OCI-LY3 (cell line): Measurements from ENCODE around the gene ASF1A.
A peak's percentile ranks its signal among the peaks of the same experiment; 100 is the strongest.

Experiments used
- H2AFZ ChIP-seq: fragments of 200-600, 300-600 bp; shearing (Covaris generic); 2 replicates; pipeline ENCODE4 v1.6.0; 2014; ENCODE audit warnings: antibody characterized with exemption, low read depth, low read length
- H3K27ac ChIP-seq: fragments of 200-600, 300-600 bp; sonication (generic); 2 replicates; pipeline ENCODE4 v1.5.1; 2014; ENCODE audit warnings: mild to moderate bottlenecking, low read length, moderate library complexity, mixed read lengths
- H3K27me3 ChIP-seq: fragments of 200-600, 300-600 bp; sonication (generic); 2 replicates; pipeline ENCODE4 v1.6.1; 2014; ENCODE audit warnings: low read depth, low read length, mixed read lengths
- H3K36me3 ChIP-seq: fragments of 200-600, 300-600 bp; sonication (generic); replicated peaks from 2 replicates; pipeline ENCODE3; 2014; ENCODE audit warnings: low read depth, low read length, mixed read lengths
- H3K4me1 ChIP-seq: fragments of 300-600, 200-600 bp; sonication (generic); 2 replicates; pipeline ENCODE4 v1.6.1; 2014; ENCODE audit warnings: low read length, mixed read lengths
- H3K4me2 ChIP-seq: fragments of 200-600, 300-600 bp; sonication (generic); 2 replicates; pipeline ENCODE4 v1.6.1; 2014; ENCODE audit warnings: low read length, mixed read lengths
- H3K4me3 ChIP-seq: fragments of 300-600, 200-600 bp; sonication (generic); 2 replicates; pipeline ENCODE4 v1.5.1; 2014; ENCODE audit warnings: antibody characterized with exemption, mild to moderate bottlenecking, low read length, moderate library complexity
- H3K79me2 ChIP-seq: fragments of 300-600, 200-600 bp; shearing (Covaris generic); 2 replicates; pipeline ENCODE4 v1.6.1; 2014; ENCODE audit warnings: mild to moderate bottlenecking, low read length, mixed read lengths
- H3K9ac ChIP-seq: fragments of 300-600, 200-600 bp; shearing (Covaris generic); 2 replicates; pipeline ENCODE4 v1.6.0; 2014; ENCODE audit warnings: mild to moderate bottlenecking, low read length, moderate library complexity
- H3K9me3 ChIP-seq: fragments of 200-600, 300-600 bp; shearing (Covaris generic); 2 replicates; pipeline ENCODE4 v1.6.1; 2014; ENCODE audit warnings: low read length, mixed read lengths; ENCODE audit not compliant: insufficient read depth
- H4K20me1 ChIP-seq: fragments of 200-600, 300-600 bp; sonication (generic); 2 replicates; pipeline ENCODE4 v1.6.1; 2016; ENCODE audit warnings: low read length, mixed read lengths; ENCODE audit not compliant: insufficient read depth
- CTCF ChIP-seq: fragments of 200-600, 300-600 bp; sonication (generic); IDR thresholded peaks from 2 replicates; pipeline ENCODE4 v1.5.1; 2014; ENCODE audit warnings: antibody characterized with exemption, low read length, low read depth
- EZH2phosphoT487 ChIP-seq: fragments of 200-600 bp; shearing (Covaris generic); IDR thresholded peaks from 2 replicates; pipeline ENCODE4 v1.6.1; 2018; ENCODE audit warnings: antibody characterized with exemption, mixed run types, low read depth

The ASF1A gene

GRCh38 chr6:118896339-118897136 is 2.6 kb downstream of the ASF1A start:
- Histone ChIP-seq H3K9ac (peak overlapping the region; percentile 92), H3K79me2 (peaks cover 87% of the 10 kb centered on the region), H3K4me1 (peaks cover 29% of the 10 kb centered on the region), H4K20me1 (no peaks in the 10 kb centered on the region), H3K27me3 (no peaks in the 10 kb centered on the region), H3K4me3 (peak overlapping the region; percentile 94), H3K27ac (peak overlapping the region; percentile 74), H3K9me3 (no peaks in the 10 kb centered on the region), H3K4me2 (peak overlapping the region; percentile 83), H3K36me3 (peaks cover 1% of the 10 kb centered on the region), H2AFZ (peak overlapping the region; percentile 55)
- TF ChIP-seq EZH2phosphoT487 (no peak), CTCF (peak; percentile 41)

GRCh38 chr6:118897386-118897785 is 3.4 kb downstream of the ASF1A start:
- H3K27ac ChIP-seq, result no peak overlapping the region
- no peak overlapping the region for H3K4me2 ChIP-seq

DNA sequence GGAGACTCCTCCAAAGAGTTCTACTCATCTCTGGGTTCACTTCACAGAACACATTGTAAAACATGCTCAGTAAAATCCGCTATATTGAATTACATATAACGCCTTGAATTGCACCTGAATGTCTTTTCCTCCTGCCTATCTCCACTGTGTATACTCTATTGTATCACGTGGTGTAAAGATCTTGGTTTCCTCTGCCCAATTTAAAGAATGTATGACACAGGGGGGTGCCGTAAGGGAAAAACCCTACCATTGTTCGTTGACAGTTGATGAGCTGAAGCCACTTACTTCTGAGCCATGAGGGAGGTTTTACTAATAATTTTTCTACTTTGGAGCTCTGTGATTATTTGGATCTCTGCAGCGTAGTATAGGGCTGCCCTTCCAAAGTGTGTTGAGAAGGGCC is 6.0 kb downstream of the ASF1A start:
- no peak overlapping the region for H2AFZ ChIP-seq
- H3K4me3 ChIP-seq, result no peak overlapping the region
- peaks cover 14% of the 10 kb centered on the region for H3K4me1 ChIP-seq
- no peak overlapping the region for H3K27ac ChIP-seq
- H3K9ac ChIP-seq, result no peak overlapping the region
- peaks cover 7% of the 10 kb centered on the region for H3K36me3 ChIP-seq
- no peak overlapping the region for H3K4me2 ChIP-seq
- TF ChIP-seq EZH2phosphoT487, result no peak
- TF ChIP-seq CTCF, result no peak
- no peaks in the 10 kb centered on the region for H3K27me3 ChIP-seq
- no peaks in the 10 kb centered on the region for H3K9me3 ChIP-seq
- no peaks in the 10 kb centered on the region for H4K20me1 ChIP-seq
- H3K79me2 ChIP-seq, result peaks cover 59% of the 10 kb centered on the region

More at GRCh38 chr6:118897386-118897785, 3.4 kb downstream of the ASF1A start:
- H3K4me1 ChIP-seq, result peaks cover 23% of the 10 kb centered on the region
- no peak overlapping the region for H2AFZ ChIP-seq
- no peak for TF ChIP-seq EZH2phosphoT487
- TF ChIP-seq CTCF, result no peak
- H3K9me3 ChIP-seq, result no peaks in the 10 kb centered on the region
- H4K20me1 ChIP-seq, result no peaks in the 10 kb centered on the region
- H3K9ac ChIP-seq, result no peak overlapping the region
- peaks cover 7% of the 10 kb centered on the region for H3K36me3 ChIP-seq
- no peak overlapping the region for H3K4me3 ChIP-seq
- H3K27me3 ChIP-seq, result no peaks in the 10 kb centered on the region
- peaks cover 79% of the 10 kb centered on the region for H3K79me2 ChIP-seq

DNA sequence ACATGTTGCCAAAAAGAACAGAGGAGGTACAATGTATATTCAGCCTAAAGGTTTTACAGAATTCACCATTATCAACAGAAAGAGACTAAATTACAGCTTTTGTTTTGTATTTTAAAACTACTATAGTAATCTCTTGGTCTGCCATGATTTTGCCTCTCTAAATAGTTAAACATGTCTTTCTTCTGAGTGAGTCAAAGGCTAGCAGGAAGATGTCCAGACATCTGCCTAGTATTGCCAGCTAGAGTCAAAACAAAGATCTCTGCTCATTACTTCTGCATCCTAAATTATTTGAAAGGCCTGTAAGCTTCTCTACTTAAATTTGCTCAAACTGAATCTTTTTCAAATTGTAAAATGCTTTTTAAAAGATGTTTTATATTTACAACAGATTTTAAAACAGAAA is 8.8 kb downstream of the ASF1A start:
- Histone ChIP-seq H2AFZ (no peak overlapping the region), H3K9me3 (no peaks in the 10 kb centered on the region), H3K4me1 (peaks cover 2% of the 10 kb centered on the region), H3K79me2 (peaks cover 32% of the 10 kb centered on the region), H3K27ac (no peak overlapping the region), H3K27me3 (no peaks in the 10 kb centered on the region), H3K36me3 (peaks cover 11% of the 10 kb centered on the region), H3K4me2 (no peak overlapping the region), H3K9ac (no peak overlapping the region), H4K20me1 (no peaks in the 10 kb centered on the region), H3K4me3 (no peak overlapping the region)
- TF ChIP-seq CTCF, result no peak
- no peak for TF ChIP-seq EZH2phosphoT487
